Measurements from ENCODE around the gene NAT10.

The NAT10 gene

GRCh38 chr11:34181251-34181650, 75.8 kb downstream of the NAT10 start:
- TF ChIP-seq CTCF (IDR thresholded peaks at IDR 0.05; ENCODE audit: insufficient read depth, low read depth, low read length, missing control alignments), result no peak

GRCh38 chr11:34181856-34182405, 76.5 kb downstream of the NAT10 start:
- no peak for TF ChIP-seq CTCF (IDR thresholded peaks at IDR 0.05; ENCODE audit: insufficient read depth, low read depth, low read length, missing control alignments)
- H3K4me3 ChIP-seq (ENCODE audit: low read length), result no peak overlapping the region
- DNase-seq (ENCODE audit: low read depth), result no peak

More at GRCh38 chr11:34181251-34181650, 75.8 kb downstream of the NAT10 start:
- no peak overlapping the region for H3K4me3 ChIP-seq (ENCODE audit: low read length)
- no peak for DNase-seq (ENCODE audit: low read depth)

GRCh38 chr11:34182425-34182824, 77.0 kb downstream of the NAT10 start:
- no peak for TF ChIP-seq CTCF (IDR thresholded peaks at IDR 0.05; ENCODE audit: insufficient read depth, low read depth, low read length, missing control alignments)
- H3K4me3 ChIP-seq (ENCODE audit: low read length), result no peak overlapping the region
- no peak for DNase-seq (ENCODE audit: low read depth)

- no peak for TF ChIP-seq CTCF (IDR thresholded peaks at IDR 0.05; ENCODE audit: insufficient read depth, low read depth, low read length, missing control alignments)
- no peak for DNase-seq (ENCODE audit: low read depth)
Measured at GRCh38 chr11:34182921-34183685, 77.7 kb downstream of the NAT10 start.

GRCh38 chr11:34183848-34184391, 78.5 kb downstream of the NAT10 start:
- TF ChIP-seq CTCF (IDR thresholded peaks at IDR 0.05; ENCODE audit: insufficient read depth, low read depth, low read length, missing control alignments), result no peak
- H3K4me3 ChIP-seq (ENCODE audit: low read length), result no peak overlapping the region
- no peak for DNase-seq (ENCODE audit: low read depth)

More at GRCh38 chr11:34182921-34183685, 77.7 kb downstream of the NAT10 start:
- H3K4me3 ChIP-seq (ENCODE audit: low read length), result no peak overlapping the region

GRCh38 chr11:34184505-34185015, 79.1 kb downstream of the NAT10 start:
- no peak for TF ChIP-seq CTCF (IDR thresholded peaks at IDR 0.05; ENCODE audit: insufficient read depth, low read depth, low read length, missing control alignments)
- H3K4me3 ChIP-seq (ENCODE audit: low read length), result no peak overlapping the region
- no peak for DNase-seq (ENCODE audit: low read depth)
